Breast epithelium (tissue), 4 donors: Measurements from ENCODE around the gene RNF223. TPM values are rescaled to one million over a fixed set of nuclear protein-coding genes. Genes with fewer than 3 reads are reported as not detected.
"Not testable (repeated sequence)": the region's sequence is repeated elsewhere in the genome, so short reads cannot be mapped to it uniquely, and the experiment has no call there.

ENCODE experiments used
- DNase-seq, 2 donors: peaks; one replicate each; pipeline ENCODE4 v3.0.0-alpha.2; 2019; ENCODE audit warnings: low spot score in 2 of 2
- H3K27ac ChIP-seq, 2 donors: fragments of 200-600 bp; sonication (generic) in 1 of 2; one replicate each; pipeline ENCODE4 v1.5.1; 2016 to 2019; ENCODE audit warnings: mild to moderate bottlenecking in 1 of 2
- H3K27me3 ChIP-seq, 2 donors: fragments of 200-600 bp; sonication (generic) in 1 of 2; one replicate each; pipeline versions ENCODE4 v1.5.1 to v1.6.0; 2017 to 2019; ENCODE audit warnings: control low read depth in 1 of 2, mild to moderate bottlenecking in 1 of 2
- H3K36me3 ChIP-seq: fragments of 200-600 bp; one replicate; pipeline ENCODE4 v1.5.1; 2019
- H3K4me1 ChIP-seq, 2 donors: fragments of 200-600 bp; sonication (generic); one replicate each; pipeline ENCODE4 v1.5.1; 2016 to 2019; ENCODE audit warnings: control low read depth in 1 of 2
- H3K4me3 ChIP-seq, 3 donors: fragments of 200-600 bp; sonication (generic); 1 replicate in 2 of 3; 2 replicates in 1 of 3; pipeline ENCODE4 v1.5.1; 2016 to 2019; ENCODE audit warnings: mild to moderate bottlenecking in 3 of 3, moderate library complexity in 2 of 3
- H3K9me3 ChIP-seq, 2 donors: fragments of 200-600 bp; sonication (generic) in 1 of 2; one replicate each; pipeline ENCODE4 v1.5.1; 2016 to 2019; ENCODE audit warnings: control low read depth in 1 of 2
- POLR2A ChIP-seq: fragments of 450-650 bp; IDR thresholded peaks from one replicate; pipeline ENCODE4 v1.6.1; 2016; ENCODE audit warnings: antibody characterized with exemption, mild to moderate bottlenecking, moderate library complexity
- POLR2AphosphoS5 ChIP-seq, 3 donors: sonication (generic); formaldehyde crosslinking; IDR thresholded peaks; one replicate each; pipeline ENCODE4 v1.6.1; 2017; ENCODE audit warnings: antibody characterized with exemption in 3 of 3
- intact Hi-C: fragments of 100-400 bp; cut with DNase I; formaldehyde crosslinking; loops from one replicate; pipeline ENCODE4 v1.15.1; 2023; ENCODE audit warnings: low total_unique reads
- total RNA-seq, 3 donors: library from RNA; depleted of rRNA; stranded (reverse); fragments of >200 nt; gene quantifications; one replicate each; pipeline ENCODE4 v1.1.0, GENCODE V29; 2016
- TF ChIP-seq, protein P1 (sequence below), 3 donors: fragments of 450-650 bp; IDR thresholded peaks; one replicate each; pipeline ENCODE4 v1.5.1; 2016 to 2017; ENCODE audit warnings: antibody characterized with exemption in 3 of 3, mild to moderate bottlenecking in 3 of 3, moderate library complexity in 3 of 3

Gene RNF223
- total RNA-seq, 3 donors from 2014 or later: 0.33 to 2.8 TPM; not detected in 1

GRCh38 chr1:1106510-1107221 lies 32.6 kb upstream of the RNF223 start:
- H3K9me3 ChIP-seq: peaks cover 0 to 3% of the 10 kb centered on the region in 2 donors
- no peaks in the 10 kb centered on the region for H3K27me3 ChIP-seq
- no peak for DNase-seq
- no peak overlapping the region for H3K4me3 ChIP-seq
- intact Hi-C loops: no loop called here
- TF ChIP-seq POLR2A (no peak), POLR2AphosphoS5 (IDR thresholded peaks at IDR 0.05) (no peak)
- TF ChIP-seq, protein P1, sequence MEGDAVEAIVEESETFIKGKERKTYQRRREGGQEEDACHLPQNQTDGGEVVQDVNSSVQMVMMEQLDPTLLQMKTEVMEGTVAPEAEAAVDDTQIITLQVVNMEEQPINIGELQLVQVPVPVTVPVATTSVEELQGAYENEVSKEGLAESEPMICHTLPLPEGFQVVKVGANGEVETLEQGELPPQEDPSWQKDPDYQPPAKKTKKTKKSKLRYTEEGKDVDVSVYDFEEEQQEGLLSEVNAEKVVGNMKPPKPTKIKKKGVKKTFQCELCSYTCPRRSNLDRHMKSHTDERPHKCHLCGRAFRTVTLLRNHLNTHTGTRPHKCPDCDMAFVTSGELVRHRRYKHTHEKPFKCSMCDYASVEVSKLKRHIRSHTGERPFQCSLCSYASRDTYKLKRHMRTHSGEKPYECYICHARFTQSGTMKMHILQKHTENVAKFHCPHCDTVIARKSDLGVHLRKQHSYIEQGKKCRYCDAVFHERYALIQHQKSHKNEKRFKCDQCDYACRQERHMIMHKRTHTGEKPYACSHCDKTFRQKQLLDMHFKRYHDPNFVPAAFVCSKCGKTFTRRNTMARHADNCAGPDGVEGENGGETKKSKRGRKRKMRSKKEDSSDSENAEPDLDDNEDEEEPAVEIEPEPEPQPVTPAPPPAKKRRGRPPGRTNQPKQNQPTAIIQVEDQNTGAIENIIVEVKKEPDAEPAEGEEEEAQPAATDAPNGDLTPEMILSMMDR (IDR thresholded peaks at IDR 0.05): no peak
- no peak overlapping the region for H3K27ac ChIP-seq
- H3K36me3 ChIP-seq: no peaks in the 10 kb centered on the region
- no peaks in the 10 kb centered on the region for H3K4me1 ChIP-seq

DNA sequence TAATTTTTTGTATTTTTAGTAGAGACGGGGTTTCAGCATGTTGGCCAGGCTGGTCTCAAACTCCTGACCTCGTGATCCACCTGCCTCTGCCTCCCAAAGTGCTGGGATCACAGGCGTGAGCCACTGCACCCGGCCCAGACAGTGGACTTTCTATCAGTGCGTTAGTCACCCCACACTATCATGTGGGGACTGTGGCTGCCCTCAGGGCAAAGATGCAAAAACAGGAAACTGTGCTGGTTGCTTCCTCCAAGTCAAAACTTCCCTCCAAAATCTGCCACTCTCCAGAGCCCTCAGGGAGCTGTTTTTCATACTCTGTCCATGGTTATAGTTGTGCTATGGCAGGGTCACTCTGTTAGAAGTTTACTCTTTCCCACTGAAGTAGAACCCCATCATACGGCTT lies 30.0 kb upstream of the RNF223 start:
- H3K4me1 ChIP-seq, H3K9me3 ChIP-seq, H3K27me3 ChIP-seq, H3K36me3 ChIP-seq, H3K4me3 ChIP-seq, H3K27ac ChIP-seq, DNase-seq: not testable (repeated sequence)
- intact Hi-C loops: loop anchor here (5.0 kb wide), 1 partner anchor 908 kb away; no protein-coding TSS in a partner anchor

- Histone ChIP-seq H3K36me3 (no peaks in the 10 kb centered on the region), H3K9me3 (peaks cover 0 to under 1% of the 10 kb centered on the region in 2 donors), H3K27me3 (no peaks in the 10 kb centered on the region), H3K4me3 (no peak overlapping the region), H3K27ac (no peak overlapping the region), H3K4me1 (no peaks in the 10 kb centered on the region)
- no peak for DNase-seq
- intact Hi-C loops: loop anchor here (5.0 kb wide), 1 partner anchor 911 kb away; no protein-coding TSS in a partner anchor
- TF ChIP-seq, protein P1 (IDR thresholded peaks at IDR 0.05): no peak
- TF ChIP-seq POLR2A: no peak
These were observed 27.4 kb upstream of the RNF223 start for GRCh38 chr1:1101503-1101902.

DNA sequence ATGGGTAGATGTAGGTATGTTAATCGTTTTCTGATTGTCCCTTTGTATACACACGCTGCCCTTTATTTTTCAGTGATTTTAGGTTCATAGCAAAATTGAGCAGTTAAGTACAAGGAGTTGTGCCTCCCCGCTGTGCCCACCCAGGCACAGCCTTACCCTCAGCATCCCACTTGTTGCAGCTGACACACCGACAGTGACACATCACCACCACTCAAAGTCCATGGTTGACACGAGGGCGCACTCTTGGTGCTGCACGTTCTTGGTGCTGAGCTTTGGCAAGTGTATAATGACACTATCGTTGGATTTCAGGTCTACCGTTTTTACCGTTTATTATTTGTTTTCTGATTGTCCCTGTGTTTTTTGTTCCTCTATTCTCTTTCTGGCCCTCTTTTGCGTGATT lies 26.2 kb upstream of the RNF223 start:
- Histone ChIP-seq H3K27me3 (no peaks in the 10 kb centered on the region), H3K9me3 (no peaks in the 10 kb centered on the region), H3K36me3 (no peaks in the 10 kb centered on the region), H3K4me1 (no peaks in the 10 kb centered on the region), H3K4me3 (no peak overlapping the region), H3K27ac (no peak overlapping the region)
- intact Hi-C loops: loop anchor here (5.0 kb wide), 1 partner anchor 912 kb away; no protein-coding TSS in a partner anchor
- TF ChIP-seq, protein P1 (IDR thresholded peaks at IDR 0.05): no peak
- TF ChIP-seq POLR2AphosphoS5 (IDR thresholded peaks at IDR 0.05) (no peak), POLR2A (no peak)
- peak in 1 of 2 donors; percentile 28 for DNase-seq

GRCh38 chr1:1099506-1100183 lies 25.5 kb upstream of the RNF223 start:
- Histone ChIP-seq H3K27me3 (no peaks in the 10 kb centered on the region), H3K36me3 (no peaks in the 10 kb centered on the region), H3K4me3 (no peak overlapping the region), H3K27ac (no peak overlapping the region), H3K9me3 (no peaks in the 10 kb centered on the region), H3K4me1 (no peaks in the 10 kb centered on the region)
- TF ChIP-seq POLR2A (no peak), POLR2AphosphoS5 (IDR thresholded peaks at IDR 0.05) (no peak)
- TF ChIP-seq, protein P1 (IDR thresholded peaks at IDR 0.05): no peak
- intact Hi-C loops: loop anchor here (5.0 kb wide), 1 partner anchor 913 kb away; no protein-coding TSS in a partner anchor
- DNase-seq: no peak
